GM21381 (cell line): ENCODE data around the gene TUBA4A.
"Not testable (repeated sequence)": the region's sequence is repeated elsewhere in the genome, so short reads cannot be mapped to it uniquely, and the experiment has no call there.

Experiments
- ATAC-seq: cut with Tn5 transposase; IDR thresholded peaks from one replicate; pipeline ENCODE4 v1.9.1; 2021; ENCODE audit warnings: mild to moderate bottlenecking, moderate library complexity; ENCODE audit not compliant: unreplicated experiment

Gene TUBA4A

GRCh38 chr2:219214141-219214540, 39.6 kb downstream of the TUBA4A start:
- no peak for ATAC-seq

- ATAC-seq: no peak
These were observed 40.1 kb downstream of the TUBA4A start for GRCh38 chr2:219213486-219214071.

GRCh38 chr2:219213026-219213415, 40.7 kb downstream of the TUBA4A start:
- ATAC-seq: no peak

GRCh38 chr2:219210886-219211362, 42.8 kb downstream of the TUBA4A start:
- ATAC-seq: no peak

- no peak for ATAC-seq
These were observed 43.4 kb downstream of the TUBA4A start for GRCh38 chr2:219210196-219210885.

GRCh38 chr2:219209236-219210195, 44.2 kb downstream of the TUBA4A start:
- no peak for ATAC-seq

GRCh38 chr2:219207884-219208740, 45.6 kb downstream of the TUBA4A start:
- no peak for ATAC-seq

- no peak for ATAC-seq
These were observed 46.4 kb downstream of the TUBA4A start for GRCh38 chr2:219207134-219207883.

- ATAC-seq: peak; percentile 97
These were observed 47.2 kb downstream of the TUBA4A start, which contains the start of gene ZFAND2B for GRCh38 chr2:219206328-219207133. Gene ZFAND2B (plus strand): TSS chr2:219206782. CDS start chr2:219206988, 206 bp downstream.

- ATAC-seq: no peak
These were observed 47.8 kb downstream of the TUBA4A start for GRCh38 chr2:219205981-219206327.

- no peak for ATAC-seq
These were observed 48.6 kb downstream of the TUBA4A start for GRCh38 chr2:219205165-219205538.

- ATAC-seq: no peak
These were observed 49.1 kb downstream of the TUBA4A start for GRCh38 chr2:219204425-219205164.

- not testable (repeated sequence) for ATAC-seq
These were observed 52.4 kb downstream of the TUBA4A start for GRCh38 chr2:219201331-219201730.

- not testable (repeated sequence) for ATAC-seq
These were observed 53.0 kb downstream of the TUBA4A start for GRCh38 chr2:219200502-219201326.
